ENCODE measurements around the gene MAN2C1. TPM values are rescaled to one million over a fixed set of nuclear protein-coding genes. Genes with fewer than 3 reads are reported as not detected.
A peak's percentile ranks its signal among the peaks of the same experiment; 100 is the strongest.

MAN2C1 gene
- total RNA-seq, 1 donor from 2014 or later = 300 TPM

DNA sequence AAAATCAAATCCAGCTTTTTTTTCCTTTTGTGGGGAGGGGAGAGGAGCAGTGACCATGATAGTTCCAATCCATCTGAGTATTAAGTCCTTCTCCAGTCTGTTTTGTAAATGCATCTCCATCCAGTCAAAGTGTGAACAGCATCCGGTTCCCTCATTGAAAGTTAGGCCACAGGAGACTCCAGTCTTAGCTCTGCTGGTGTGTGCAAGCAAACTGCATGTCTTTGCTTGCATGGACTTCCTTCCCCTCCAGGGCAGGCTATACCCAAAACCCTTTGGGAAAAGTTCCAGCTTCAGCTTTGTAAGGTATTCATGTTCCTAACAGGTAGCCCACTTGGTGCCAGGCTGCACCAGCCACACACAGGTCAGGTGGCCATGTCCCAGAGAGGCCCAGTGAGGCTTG, 3.1 kb upstream of the MAN2C1 start:
- H3K9me3 Mint-ChIP-seq (ENCODE audit: unreplicated experiment) = peaks cover 7% of the 10 kb centered on the region
- H3K36me3 Mint-ChIP-seq (ENCODE audit: unreplicated experiment) = no peaks in the 10 kb centered on the region
- no peak overlapping the region for H3K27ac Mint-ChIP-seq (ENCODE audit: unreplicated experiment)
- peaks cover 2% of the 10 kb centered on the region for H3K4me1 Mint-ChIP-seq (ENCODE audit: low read depth, unreplicated experiment)
- no peak overlapping the region for H3K4me3 Mint-ChIP-seq (ENCODE audit: unreplicated experiment)
- peaks cover 1% of the 10 kb centered on the region for H3K27me3 Mint-ChIP-seq (ENCODE audit: unreplicated experiment)
- DNase-seq = no peak
- TF ChIP-seq, protein P1, sequence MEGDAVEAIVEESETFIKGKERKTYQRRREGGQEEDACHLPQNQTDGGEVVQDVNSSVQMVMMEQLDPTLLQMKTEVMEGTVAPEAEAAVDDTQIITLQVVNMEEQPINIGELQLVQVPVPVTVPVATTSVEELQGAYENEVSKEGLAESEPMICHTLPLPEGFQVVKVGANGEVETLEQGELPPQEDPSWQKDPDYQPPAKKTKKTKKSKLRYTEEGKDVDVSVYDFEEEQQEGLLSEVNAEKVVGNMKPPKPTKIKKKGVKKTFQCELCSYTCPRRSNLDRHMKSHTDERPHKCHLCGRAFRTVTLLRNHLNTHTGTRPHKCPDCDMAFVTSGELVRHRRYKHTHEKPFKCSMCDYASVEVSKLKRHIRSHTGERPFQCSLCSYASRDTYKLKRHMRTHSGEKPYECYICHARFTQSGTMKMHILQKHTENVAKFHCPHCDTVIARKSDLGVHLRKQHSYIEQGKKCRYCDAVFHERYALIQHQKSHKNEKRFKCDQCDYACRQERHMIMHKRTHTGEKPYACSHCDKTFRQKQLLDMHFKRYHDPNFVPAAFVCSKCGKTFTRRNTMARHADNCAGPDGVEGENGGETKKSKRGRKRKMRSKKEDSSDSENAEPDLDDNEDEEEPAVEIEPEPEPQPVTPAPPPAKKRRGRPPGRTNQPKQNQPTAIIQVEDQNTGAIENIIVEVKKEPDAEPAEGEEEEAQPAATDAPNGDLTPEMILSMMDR (IDR thresholded peaks at IDR 0.05; ENCODE audit: partially characterized antibody, unreplicated experiment) = no peak

DNA sequence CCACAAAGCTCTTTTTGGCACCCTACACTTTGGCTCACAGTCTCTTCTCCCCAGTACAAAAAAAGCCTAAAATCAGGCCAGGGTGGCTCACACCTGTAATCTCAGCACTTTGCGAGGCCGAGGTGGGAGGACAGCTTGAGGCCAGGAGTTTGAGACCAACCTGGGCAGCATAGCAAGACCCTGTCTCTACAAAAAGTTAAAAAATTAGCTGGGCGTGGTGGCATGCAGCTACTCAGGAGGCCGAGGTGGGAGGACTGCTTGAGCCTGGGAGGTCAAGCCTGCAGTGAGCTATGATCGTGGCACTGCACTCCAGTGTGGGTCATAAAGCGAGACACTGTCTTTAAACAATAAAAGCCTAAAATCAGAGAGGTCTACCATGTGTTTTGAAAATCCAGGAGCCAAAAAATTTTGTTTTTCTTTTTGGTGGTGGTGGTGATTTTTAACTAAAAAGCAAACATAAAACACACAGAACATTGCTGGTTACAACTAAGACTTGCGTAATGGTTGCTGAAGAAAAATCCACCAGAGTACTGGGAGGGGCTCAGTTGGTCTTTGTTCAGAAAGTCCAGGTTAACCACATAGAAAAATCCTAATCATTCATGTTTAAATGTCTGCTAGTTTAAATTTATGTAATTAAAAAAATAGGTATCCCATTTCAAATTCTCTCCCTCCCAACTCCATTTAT, 1.6 kb upstream of the MAN2C1 start:
- peak overlapping the region; percentile 92 for H3K27ac Mint-ChIP-seq (ENCODE audit: unreplicated experiment)
- DNase-seq = no peak
- H3K36me3 Mint-ChIP-seq (ENCODE audit: unreplicated experiment) = no peaks in the 10 kb centered on the region

DNA sequence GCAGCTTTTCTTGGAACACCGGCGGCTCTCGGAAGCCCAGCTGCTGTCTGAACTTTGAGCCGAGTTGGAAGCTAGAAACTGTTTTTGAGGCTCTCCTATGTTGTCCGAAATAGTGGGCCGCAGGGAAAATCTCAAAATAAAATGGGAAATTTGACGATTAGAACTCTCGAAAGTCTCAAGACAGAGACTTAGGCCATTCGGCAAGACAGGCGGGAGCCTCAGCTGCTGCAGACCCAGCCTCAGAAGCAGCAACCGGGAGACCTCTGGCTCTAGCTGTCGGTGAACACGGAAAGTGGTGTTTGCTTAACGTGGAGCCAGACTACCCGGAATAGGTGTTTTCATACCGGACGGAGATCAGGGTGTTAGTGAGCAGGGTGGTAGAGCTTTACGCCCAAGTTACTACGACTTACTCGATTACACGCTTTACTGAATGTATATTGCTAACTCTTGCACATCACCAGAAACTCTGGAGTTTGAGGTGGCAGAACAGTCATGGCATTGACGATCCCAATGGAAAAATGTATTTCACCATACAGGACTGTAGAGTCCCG, 357 bp upstream of the MAN2C1 start:
- TF ChIP-seq, protein P1 (IDR thresholded peaks at IDR 0.05; ENCODE audit: partially characterized antibody, unreplicated experiment) = no peak
- Mint-ChIP-seq H3K4me1 (ENCODE audit: low read depth, unreplicated experiment) (peaks cover 2% of the 10 kb centered on the region), H3K36me3 (ENCODE audit: unreplicated experiment) (no peaks in the 10 kb centered on the region), H3K4me3 (ENCODE audit: unreplicated experiment) (peak overlapping the region; percentile 92), H3K9me3 (ENCODE audit: unreplicated experiment) (peaks cover 7% of the 10 kb centered on the region), H3K27me3 (ENCODE audit: unreplicated experiment) (peaks cover 1% of the 10 kb centered on the region), H3K27ac (ENCODE audit: unreplicated experiment) (peak overlapping the region; percentile 92)
- DNase-seq = no peak

More for the DNA sequence above, 1.6 kb upstream of the MAN2C1 start:
- Mint-ChIP-seq H3K9me3 (ENCODE audit: unreplicated experiment) (peaks cover 7% of the 10 kb centered on the region), H3K4me3 (ENCODE audit: unreplicated experiment) (peak overlapping the region; percentile 92), H3K4me1 (ENCODE audit: low read depth, unreplicated experiment) (peaks cover 2% of the 10 kb centered on the region), H3K27me3 (ENCODE audit: unreplicated experiment) (peaks cover 1% of the 10 kb centered on the region)
- TF ChIP-seq, protein P1 (IDR thresholded peaks at IDR 0.05; ENCODE audit: partially characterized antibody, unreplicated experiment) = no peak

DNA sequence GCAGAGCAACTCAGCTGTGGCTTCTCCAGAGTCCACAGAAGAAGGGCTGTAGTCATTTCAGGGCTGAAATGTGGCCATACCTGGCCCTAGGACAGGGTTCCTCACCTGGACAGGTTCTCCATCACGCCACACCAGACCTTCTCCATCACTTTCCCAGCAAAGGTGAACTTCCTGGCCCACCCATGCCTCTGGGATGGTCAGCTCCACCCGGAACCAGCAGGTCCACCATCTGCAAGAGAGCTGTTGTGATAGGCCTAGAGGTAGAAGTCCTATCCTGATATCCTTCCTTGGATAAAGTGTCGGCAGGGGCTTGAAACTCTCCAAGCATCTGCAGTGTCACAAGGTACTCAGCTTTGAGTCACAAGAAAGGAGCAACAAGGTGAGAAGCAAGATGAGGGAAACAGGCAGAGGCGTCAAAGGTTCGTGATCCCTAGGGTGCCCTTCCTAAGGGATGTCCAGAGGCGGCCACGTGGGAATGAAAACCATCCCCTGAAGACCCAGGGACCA, 948 bp downstream of the MAN2C1 start:
- peak overlapping the region; percentile 71 for H3K27ac Mint-ChIP-seq (ENCODE audit: unreplicated experiment)
- no peaks in the 10 kb centered on the region for H3K36me3 Mint-ChIP-seq (ENCODE audit: unreplicated experiment)
- H3K27me3 Mint-ChIP-seq (ENCODE audit: unreplicated experiment) = peaks cover 1% of the 10 kb centered on the region

More for the DNA sequence above, 948 bp downstream of the MAN2C1 start:
- H3K4me1 Mint-ChIP-seq (ENCODE audit: low read depth, unreplicated experiment) = peaks cover 2% of the 10 kb centered on the region
- peak overlapping the region; percentile 85 for H3K4me3 Mint-ChIP-seq (ENCODE audit: unreplicated experiment)
- DNase-seq = no peak
- H3K9me3 Mint-ChIP-seq (ENCODE audit: unreplicated experiment) = peaks cover 7% of the 10 kb centered on the region
- TF ChIP-seq, protein P1 (IDR thresholded peaks at IDR 0.05; ENCODE audit: partially characterized antibody, unreplicated experiment) = no peak
